Neural cell (in vitro differentiated cells): ENCODE results near the gene KCNK18. TPM values are rescaled to one million over a fixed set of nuclear protein-coding genes. Genes with fewer than 3 reads are reported as not detected.

Experiments
- H2AFZ ChIP-seq: fragments of 200-600, 300-800 bp; sonication (generic), shearing (Covaris generic); 2 replicates; pipeline ENCODE4 v1.6.0; 2014; ENCODE audit warnings: low read depth, mild to moderate bottlenecking, antibody characterized with exemption, low read length, moderate library complexity
- H3F3A ChIP-seq: fragments of 200-600 bp; shearing (Covaris generic); 2 replicates; pipeline ENCODE4 v1.6.1; 2016; ENCODE audit warnings: mild to moderate bottlenecking, moderate library complexity, mixed read lengths, antibody characterized with exemption, low read length; ENCODE audit not compliant: insufficient read depth, poor library complexity, severe bottlenecking
- H3K27ac ChIP-seq: fragments of 200-600, 300-800 bp; sonication (generic), shearing (Covaris generic); 2 replicates; pipeline ENCODE4 v1.5.1; 2014; ENCODE audit warnings: mild to moderate bottlenecking, low read length, moderate library complexity
- H3K27me3 ChIP-seq: fragments of 300-800, 200-600 bp; sonication (generic), shearing (Covaris generic); 2 replicates; pipeline ENCODE4 v1.6.0; 2014; ENCODE audit warnings: mild to moderate bottlenecking, low read depth, low read length, moderate library complexity; ENCODE audit not compliant: insufficient read depth
- H3K36me3 ChIP-seq: fragments of 300-800, 200-600 bp; sonication (generic), shearing (Covaris generic); 2 replicates; pipeline ENCODE4 v1.5.1; 2014; ENCODE audit warnings: mild to moderate bottlenecking, antibody characterized with exemption, low read length, moderate library complexity; ENCODE audit not compliant: insufficient read depth
- H3K4me2 ChIP-seq: fragments of 300-800, 200-600 bp; sonication (generic), shearing (Covaris generic); 2 replicates; pipeline ENCODE4 v1.6.0; 2014; ENCODE audit warnings: mild to moderate bottlenecking, low read length
- H3K4me3 ChIP-seq: fragments of 300-800, 200-600 bp; sonication (generic), shearing (Covaris generic); 2 replicates; pipeline ENCODE4 v1.5.1; 2014; ENCODE audit warnings: mild to moderate bottlenecking, low read length, moderate library complexity
- H3K79me2 ChIP-seq: fragments of 200-600 bp; shearing (Covaris generic); replicated peaks from 2 replicates; pipeline ENCODE4 v1.6.0; 2014; ENCODE audit warnings: mild to moderate bottlenecking, low read length, moderate library complexity; ENCODE audit not compliant: insufficient read depth
- H3K9ac ChIP-seq: fragments of 300-800, 200-600 bp; sonication (generic), shearing (Covaris generic); 2 replicates; pipeline ENCODE4 v1.6.1; 2016; ENCODE audit warnings: mild to moderate bottlenecking, low read length, mixed read lengths
- H3K9me2 ChIP-seq: fragments of 200-600 bp; shearing (Covaris generic); 2 replicates; pipeline ENCODE4 v1.6.1; 2016; ENCODE audit warnings: mild to moderate bottlenecking, low read length, mixed read lengths; ENCODE audit not compliant: insufficient read depth
- H3K9me3 ChIP-seq: fragments of 200-600, 300-800 bp; sonication (generic), shearing (Covaris generic); 2 replicates; pipeline ENCODE4 v1.6.1; 2016; ENCODE audit warnings: mild to moderate bottlenecking, mixed run types, low read length, moderate library complexity, mixed read lengths
- H4K20me1 ChIP-seq: fragments of 200-600 bp; shearing (Covaris generic); 2 replicates; pipeline ENCODE4 v1.6.1; 2016; ENCODE audit warnings: mild to moderate bottlenecking, mixed run types; ENCODE audit not compliant: insufficient read depth
- CTCF ChIP-seq: fragments of 450-650 bp; IDR thresholded peaks from 2 replicates; pipeline ENCODE4 v1.5.1; 2014; ENCODE audit warnings: antibody characterized with exemption, mild to moderate bottlenecking, moderate library complexity; ENCODE audit not compliant: poor library complexity, severe bottlenecking
- EP300 ChIP-seq: fragments of 450-650 bp; conservative IDR thresholded peaks from 2 replicates; pipeline ENCODE4 v1.6.1; 2014; ENCODE audit warnings: antibody characterized with exemption, mild to moderate bottlenecking, moderate library complexity; ENCODE audit not compliant: poor library complexity, severe bottlenecking
- EZH2 ChIP-seq: fragments of 200-600, 300-800 bp; shearing (Covaris generic), sonication (generic); IDR thresholded peaks from 2 replicates; pipeline ENCODE4 v1.6.1; 2014; ENCODE audit warnings: antibody characterized with exemption, low read length, borderline replicate concordance, mild to moderate bottlenecking; ENCODE audit not compliant: insufficient read depth, poor library complexity, severe bottlenecking
- MXI1 ChIP-seq: fragments of 450-650 bp; conservative IDR thresholded peaks from 2 replicates; pipeline ENCODE4 v1.6.1; 2014; ENCODE audit warnings: antibody characterized with exemption, mild to moderate bottlenecking; ENCODE audit not compliant: poor library complexity, severe bottlenecking
- POLR2AphosphoS5 ChIP-seq: IDR thresholded peaks from 2 replicates; pipeline ENCODE4 v1.6.1; 2012
- RAD21 ChIP-seq: fragments of 450-650 bp; conservative IDR thresholded peaks from 2 replicates; pipeline ENCODE4 v1.6.1; 2014; ENCODE audit warnings: antibody characterized with exemption, mild to moderate bottlenecking, moderate library complexity
- REST ChIP-seq: IDR thresholded peaks from 2 replicates; pipeline ENCODE4 v1.6.1; 2012; ENCODE audit warnings: borderline replicate concordance
- SMC3 ChIP-seq: fragments of 450-650 bp; conservative IDR thresholded peaks from 2 replicates; pipeline ENCODE4 v1.6.1; 2014; ENCODE audit warnings: antibody characterized with exemption, mild to moderate bottlenecking, moderate library complexity; ENCODE audit not compliant: poor library complexity
- TAF1 ChIP-seq: IDR thresholded peaks from 2 replicates; pipeline ENCODE4 v1.6.1; 2012; ENCODE audit warnings: low read depth
- polyA plus RNA-seq: library from polyadenylated mRNA; depleted of rRNA; stranded (reverse); fragments of >200 nt; gene quantifications from 2 replicates; pipeline ENCODE4 v1.2.3, GENCODE V29; 2014

Gene KCNK18
- polyA plus RNA-seq, 1 donor from 2014 or later, result not detected

- Histone ChIP-seq H3K27ac (no peak overlapping the region), H3K9me3 (no peaks in the 10 kb centered on the region), H3F3A (no peaks in the 10 kb centered on the region), H4K20me1 (no peaks in the 10 kb centered on the region), H3K9me2 (no peaks in the 10 kb centered on the region), H3K27me3 (no peaks in the 10 kb centered on the region), H3K4me3 (no peak overlapping the region), H2AFZ (no peak overlapping the region), H3K4me2 (no peak overlapping the region), H3K79me2 (no peaks in the 10 kb centered on the region), H3K9ac (no peak overlapping the region), H3K36me3 (no peaks in the 10 kb centered on the region)
- no peak for TF ChIP-seq TAF1
- TF ChIP-seq SMC3, result no peak
- TF ChIP-seq REST, result no peak
- TF ChIP-seq RAD21, result no peak
- no peak for TF ChIP-seq EP300
- TF ChIP-seq CTCF, result no peak
- TF ChIP-seq POLR2AphosphoS5, result no peak
- no peak for TF ChIP-seq MXI1
- TF ChIP-seq EZH2, result no peak
Observed at GRCh38 chr10:117253908-117254307, 56.6 kb downstream of the KCNK18 start.

GRCh38 chr10:117254338-117254737 lies 57.0 kb downstream of the KCNK18 start:
- H3K27me3 ChIP-seq, result no peaks in the 10 kb centered on the region
- no peak overlapping the region for H3K4me3 ChIP-seq
- no peak overlapping the region for H3K4me2 ChIP-seq
- H3K9me3 ChIP-seq, result no peaks in the 10 kb centered on the region
- no peaks in the 10 kb centered on the region for H4K20me1 ChIP-seq
- H3K36me3 ChIP-seq, result no peaks in the 10 kb centered on the region
- no peak overlapping the region for H3K9ac ChIP-seq
- no peak overlapping the region for H2AFZ ChIP-seq
- H3K27ac ChIP-seq, result no peak overlapping the region
- TF ChIP-seq POLR2AphosphoS5, result no peak
- no peak for TF ChIP-seq REST
- no peak for TF ChIP-seq EZH2
- TF ChIP-seq SMC3, result no peak
- no peak for TF ChIP-seq MXI1
- no peak for TF ChIP-seq CTCF
- no peak for TF ChIP-seq TAF1
- H3F3A ChIP-seq, result no peaks in the 10 kb centered on the region
- no peaks in the 10 kb centered on the region for H3K9me2 ChIP-seq
- no peaks in the 10 kb centered on the region for H3K79me2 ChIP-seq
